Suprapubic skin (tissue), 4 donors: Measurements from ENCODE around the gene MRAP2. TPM values are rescaled to one million over a fixed set of nuclear protein-coding genes. Genes with fewer than 3 reads are reported as not detected.

Experiments
- DNase-seq, 2 donors: peaks; one replicate each; pipeline ENCODE4 v3.0.0-alpha.2; 2019; ENCODE audit warnings: low spot score in 2 of 2
- H3K27ac ChIP-seq: fragments of 200-600 bp; sonication (generic); one replicate; pipeline ENCODE4 v1.5.1; 2019
- H3K27me3 ChIP-seq: fragments of 200-600 bp; sonication (generic); one replicate; pipeline ENCODE4 v1.5.1; 2019
- H3K36me3 ChIP-seq: fragments of 200-600 bp; sonication (generic); one replicate; pipeline ENCODE4 v1.5.1; 2019
- H3K4me1 ChIP-seq: fragments of 200-600 bp; sonication (generic); one replicate; pipeline ENCODE4 v1.5.1; 2019
- H3K4me3 ChIP-seq: fragments of 200-600 bp; sonication (generic); one replicate; pipeline ENCODE4 v1.5.1; 2019; ENCODE audit warnings: mild to moderate bottlenecking
- H3K9me3 ChIP-seq: fragments of 200-600 bp; sonication (generic); one replicate; pipeline ENCODE4 v1.5.1; 2019
- EP300 ChIP-seq: sonication (generic); formaldehyde crosslinking; IDR thresholded peaks from one replicate; pipeline ENCODE4 v1.6.1; 2017; ENCODE audit warnings: antibody characterized with exemption
- POLR2A ChIP-seq, 2 donors: fragments of 450-650 bp; IDR thresholded peaks; one replicate each; pipeline ENCODE4 v1.6.1; 2017; ENCODE audit warnings: antibody characterized with exemption in 2 of 2, mild to moderate bottlenecking in 2 of 2, moderate library complexity in 2 of 2
- POLR2AphosphoS5 ChIP-seq, 3 donors: sonication (generic); formaldehyde crosslinking; IDR thresholded peaks; one replicate each; pipeline ENCODE4 v1.6.1; 2017; ENCODE audit warnings: antibody characterized with exemption in 3 of 3
- WGBS: methylation state at CpG from one replicate; pipeline ENCODE4 v1.1.5; 2018; 5-methylcytosine and 5-hydroxymethylcytosine counted together
- total RNA-seq, 4 donors: library from RNA; depleted of rRNA; stranded (reverse); fragments of >200 nt; gene quantifications; one replicate each; pipeline ENCODE4 v1.1.0, GENCODE V29; 2016
- TF ChIP-seq, protein P1 (sequence below), 2 donors: fragments of 200-600 bp in 1 of 2; fragments of 450-650 bp in 1 of 2; sonication (generic) in 1 of 2; IDR thresholded peaks; one replicate each; pipeline ENCODE4 v1.5.1; 2016 to 2019; ENCODE audit warnings: antibody characterized with exemption in 2 of 2, mild to moderate bottlenecking in 1 of 2, moderate library complexity in 1 of 2

MRAP2 gene
- total RNA-seq, 4 donors from 2014 or later: 1.2 to 2.8 (median 1.8) TPM

DNA sequence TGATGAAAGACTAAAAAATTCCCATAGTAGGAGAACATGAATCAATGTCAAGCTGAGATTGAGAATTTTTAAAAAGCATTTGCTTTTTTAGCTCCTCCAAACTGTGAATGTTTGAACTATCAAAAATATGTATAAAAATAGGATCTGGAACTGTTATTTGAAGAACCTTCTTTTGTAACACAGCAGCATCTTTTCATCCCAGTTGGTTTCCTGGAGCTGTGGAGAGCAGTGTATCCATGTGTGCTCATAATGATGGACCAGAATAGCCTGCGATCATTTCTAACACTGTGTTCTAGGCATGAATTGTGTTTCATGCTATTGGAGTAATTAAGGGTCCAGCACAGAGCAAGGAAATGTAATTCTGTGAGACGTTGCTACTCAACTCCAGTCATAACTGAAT lies 22.1 kb downstream of the MRAP2 start:
- no peak for DNase-seq
- H3K4me3 ChIP-seq: no peak overlapping the region
- WGBS: 83% methylated on average over 2 of the region's 2 CpGs
- no peaks in the 10 kb centered on the region for H3K9me3 ChIP-seq
- no peaks in the 10 kb centered on the region for H3K27me3 ChIP-seq
- TF ChIP-seq, protein P1, sequence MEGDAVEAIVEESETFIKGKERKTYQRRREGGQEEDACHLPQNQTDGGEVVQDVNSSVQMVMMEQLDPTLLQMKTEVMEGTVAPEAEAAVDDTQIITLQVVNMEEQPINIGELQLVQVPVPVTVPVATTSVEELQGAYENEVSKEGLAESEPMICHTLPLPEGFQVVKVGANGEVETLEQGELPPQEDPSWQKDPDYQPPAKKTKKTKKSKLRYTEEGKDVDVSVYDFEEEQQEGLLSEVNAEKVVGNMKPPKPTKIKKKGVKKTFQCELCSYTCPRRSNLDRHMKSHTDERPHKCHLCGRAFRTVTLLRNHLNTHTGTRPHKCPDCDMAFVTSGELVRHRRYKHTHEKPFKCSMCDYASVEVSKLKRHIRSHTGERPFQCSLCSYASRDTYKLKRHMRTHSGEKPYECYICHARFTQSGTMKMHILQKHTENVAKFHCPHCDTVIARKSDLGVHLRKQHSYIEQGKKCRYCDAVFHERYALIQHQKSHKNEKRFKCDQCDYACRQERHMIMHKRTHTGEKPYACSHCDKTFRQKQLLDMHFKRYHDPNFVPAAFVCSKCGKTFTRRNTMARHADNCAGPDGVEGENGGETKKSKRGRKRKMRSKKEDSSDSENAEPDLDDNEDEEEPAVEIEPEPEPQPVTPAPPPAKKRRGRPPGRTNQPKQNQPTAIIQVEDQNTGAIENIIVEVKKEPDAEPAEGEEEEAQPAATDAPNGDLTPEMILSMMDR (IDR thresholded peaks at IDR 0.05): no peak
- TF ChIP-seq POLR2AphosphoS5 (IDR thresholded peaks at IDR 0.05): no peak
- no peak for TF ChIP-seq POLR2A (IDR thresholded peaks at IDR 0.05)
- TF ChIP-seq EP300: no peak
- H3K4me1 ChIP-seq: peaks cover 9% of the 10 kb centered on the region
- H3K27ac ChIP-seq: no peak overlapping the region
- H3K36me3 ChIP-seq: no peaks in the 10 kb centered on the region

DNA sequence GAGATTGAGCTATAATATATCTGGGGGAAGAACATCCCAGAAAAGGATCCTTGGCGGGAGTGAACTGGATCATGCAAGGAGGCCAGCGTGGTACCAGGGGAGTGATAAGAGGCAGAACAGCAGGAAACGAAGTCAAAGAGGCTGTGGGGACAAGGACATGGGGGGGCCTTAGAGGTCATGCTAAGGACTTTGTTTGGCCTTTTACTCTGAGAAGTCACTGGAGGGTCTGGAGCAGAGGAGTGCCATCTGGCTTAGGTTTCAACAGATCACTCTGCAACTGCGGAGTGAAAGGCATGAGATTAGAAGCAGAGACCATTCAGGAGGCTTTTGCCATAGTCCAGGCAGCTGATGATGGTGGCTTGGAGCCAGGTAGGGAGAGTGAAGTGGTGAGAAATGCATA lies 24.3 kb downstream of the MRAP2 start:
- no peak overlapping the region for H3K4me3 ChIP-seq
- no peaks in the 10 kb centered on the region for H3K4me1 ChIP-seq
- DNase-seq: no peak
- WGBS: 91% methylated on average over 4 of the region's 4 CpGs
- no peaks in the 10 kb centered on the region for H3K27me3 ChIP-seq
- H3K27ac ChIP-seq: no peak overlapping the region
- TF ChIP-seq, protein P1 (IDR thresholded peaks at IDR 0.05): no peak
- no peak for TF ChIP-seq EP300
- no peak for TF ChIP-seq POLR2AphosphoS5 (IDR thresholded peaks at IDR 0.05)
- no peak for TF ChIP-seq POLR2A (IDR thresholded peaks at IDR 0.05)
- no peaks in the 10 kb centered on the region for H3K36me3 ChIP-seq
- no peaks in the 10 kb centered on the region for H3K9me3 ChIP-seq

DNA sequence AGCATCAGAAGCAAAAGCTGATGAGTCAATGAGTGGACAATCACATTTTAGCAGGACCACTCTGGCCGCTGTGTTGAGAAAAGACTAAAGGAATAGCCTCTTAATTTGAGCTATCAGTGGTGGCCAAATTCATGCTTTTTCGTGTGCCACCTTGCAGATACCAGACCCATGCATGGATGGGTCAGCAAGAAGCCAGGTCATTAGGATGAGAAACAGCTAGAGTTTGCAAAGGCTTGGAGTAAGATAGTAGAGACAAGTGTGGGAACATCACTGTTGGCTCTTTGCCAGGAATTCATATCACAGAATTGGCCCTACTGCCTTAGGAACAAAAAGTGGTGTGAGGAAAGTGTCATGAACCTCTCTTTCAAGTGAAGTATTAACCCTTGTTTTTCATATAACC lies 25.5 kb downstream of the MRAP2 start:
- no peak for DNase-seq
- Histone ChIP-seq H3K9me3 (no peaks in the 10 kb centered on the region), H3K4me1 (no peaks in the 10 kb centered on the region), H3K36me3 (no peaks in the 10 kb centered on the region), H3K27me3 (no peaks in the 10 kb centered on the region), H3K27ac (no peak overlapping the region), H3K4me3 (no peak overlapping the region)
- TF ChIP-seq, protein P1 (IDR thresholded peaks at IDR 0.05): no peak
- no peak for TF ChIP-seq POLR2A (IDR thresholded peaks at IDR 0.05)
- no peak for TF ChIP-seq EP300
- TF ChIP-seq POLR2AphosphoS5 (IDR thresholded peaks at IDR 0.05): no peak
- WGBS: 93% methylated on average over 2 of the region's 2 CpGs

DNA sequence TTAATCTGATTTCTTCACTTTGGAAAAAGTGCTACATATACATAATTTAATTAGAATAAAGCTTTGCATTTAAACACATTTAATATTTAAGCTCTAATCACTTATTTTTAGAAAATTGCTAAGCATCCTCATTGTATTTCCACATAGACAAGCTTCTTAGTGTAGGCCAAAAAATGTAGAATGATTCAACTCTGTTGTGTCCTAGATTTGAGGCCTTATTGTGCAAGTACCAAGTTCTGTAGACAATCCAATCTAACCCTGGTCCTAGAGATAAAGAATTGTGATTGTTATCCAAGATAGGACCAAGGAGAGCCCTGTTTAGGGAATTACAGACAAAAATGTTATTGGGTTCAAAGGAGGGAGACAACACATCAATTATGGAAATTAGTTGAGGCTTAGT lies 27.6 kb downstream of the MRAP2 start:
- TF ChIP-seq POLR2AphosphoS5 (IDR thresholded peaks at IDR 0.05) (no peak), POLR2A (IDR thresholded peaks at IDR 0.05) (no peak), EP300 (no peak)
- TF ChIP-seq, protein P1 (IDR thresholded peaks at IDR 0.05): no peak
- no peak for DNase-seq
- Histone ChIP-seq H3K27ac (no peak overlapping the region), H3K4me3 (no peak overlapping the region), H3K4me1 (no peaks in the 10 kb centered on the region), H3K36me3 (no peaks in the 10 kb centered on the region), H3K27me3 (no peaks in the 10 kb centered on the region), H3K9me3 (no peaks in the 10 kb centered on the region)

DNA sequence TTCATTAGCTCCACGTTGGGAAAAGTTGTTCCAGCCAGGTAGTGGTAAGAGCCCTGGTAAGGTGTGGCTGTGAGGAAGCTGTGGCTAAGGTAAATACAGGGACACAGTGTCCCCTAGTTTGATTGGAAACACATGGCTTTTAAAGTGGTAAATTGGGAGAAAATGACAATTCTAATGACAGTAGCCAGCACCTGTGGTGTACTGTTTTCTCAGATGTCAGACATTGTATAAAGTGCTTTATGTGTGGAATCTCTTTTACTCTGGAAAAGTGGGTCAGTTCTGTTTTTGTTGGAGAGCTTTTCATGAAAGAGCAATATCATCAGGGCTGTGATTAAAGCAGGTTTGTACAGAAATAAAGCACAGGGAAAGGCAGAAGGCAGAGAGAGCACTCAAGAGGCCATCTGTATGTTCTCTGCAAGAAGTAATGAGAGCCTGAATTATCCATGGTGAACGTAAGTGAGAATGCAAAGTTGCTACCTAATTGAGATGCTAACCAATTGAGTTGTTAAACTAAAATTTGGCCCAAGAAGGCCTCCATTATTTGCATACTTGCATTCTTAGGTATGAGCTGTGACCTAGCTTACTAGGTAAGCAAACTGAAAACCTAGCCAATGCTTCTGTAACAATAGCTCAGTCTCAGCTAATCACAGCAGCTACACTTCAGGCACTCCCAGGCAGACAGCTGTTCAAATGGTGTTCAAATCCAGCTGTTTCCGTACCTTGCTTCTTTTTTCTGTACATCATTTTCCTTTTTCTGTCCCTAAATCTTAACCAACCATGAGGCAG lies 28.2 kb downstream of the MRAP2 start:
- no peaks in the 10 kb centered on the region for H3K9me3 ChIP-seq
- H3K4me3 ChIP-seq: no peak overlapping the region
- DNase-seq: no peak
- H3K27me3 ChIP-seq: no peaks in the 10 kb centered on the region
- H3K27ac ChIP-seq: no peak overlapping the region
- no peaks in the 10 kb centered on the region for H3K4me1 ChIP-seq
- 78% methylated on average over 3 of the region's 3 CpGs for WGBS
- no peaks in the 10 kb centered on the region for H3K36me3 ChIP-seq
- TF ChIP-seq POLR2A (IDR thresholded peaks at IDR 0.05) (no peak), EP300 (no peak), POLR2AphosphoS5 (IDR thresholded peaks at IDR 0.05) (no peak)
- TF ChIP-seq, protein P1 (IDR thresholded peaks at IDR 0.05): no peak
